Activated CD8-positive, alpha-beta memory T cell treated with anti-CD3 and anti-CD28 coated beads for 36 hours (primary cell): ENCODE measurements around the gene LYVE1. TPM values are rescaled to one million over a fixed set of nuclear protein-coding genes. Genes with fewer than 3 reads are reported as not detected.

Source experiments
- CTCF ChIA-PET: fragments of 350-600 bp; sonication (Branson Sonifier 250); formaldehyde crosslinking; loops from one replicate; lab custom pipeline; 2021; ENCODE audit warnings: antibody characterized with exemption; lab: Charles Lee
- POLR2A ChIA-PET: fragments of 350-600 bp; sonication (Branson Sonifier 250); formaldehyde crosslinking; loops from one replicate; lab custom pipeline; 2021; ENCODE audit warnings: antibody characterized with exemption; lab: Charles Lee
- total RNA-seq, 2 experiments: library from RNA; stranded (reverse); gene quantifications; one replicate each; pipeline ENCODE4 v1.2.3, GENCODE V29; 2021

Gene LYVE1
- total RNA-seq, 2 experiments from 2014 or later = not detected

- ChIA-PET POLR2A (no interaction called here), CTCF (no interaction called here)
Observed at GRCh38 chr11:10534316-10534715, 34.1 kb downstream of the LYVE1 start.

- CTCF ChIA-PET = no interaction called here
Observed at GRCh38 chr11:10533323-10533722, 35.1 kb downstream of the LYVE1 start.

GRCh38 chr11:10532526-10532925, 35.9 kb downstream of the LYVE1 start:
- ChIA-PET POLR2A (no interaction called here), CTCF (interaction anchor here (1.7 to 1.9 kb wide), 2 partner anchors 9 to 126 kb away, joined by 4 to 11 read pairs; partner anchors contain the start of gene RNF141)

More at GRCh38 chr11:10533323-10533722, 35.1 kb downstream of the LYVE1 start:
- POLR2A ChIA-PET = no interaction called here

DNA sequence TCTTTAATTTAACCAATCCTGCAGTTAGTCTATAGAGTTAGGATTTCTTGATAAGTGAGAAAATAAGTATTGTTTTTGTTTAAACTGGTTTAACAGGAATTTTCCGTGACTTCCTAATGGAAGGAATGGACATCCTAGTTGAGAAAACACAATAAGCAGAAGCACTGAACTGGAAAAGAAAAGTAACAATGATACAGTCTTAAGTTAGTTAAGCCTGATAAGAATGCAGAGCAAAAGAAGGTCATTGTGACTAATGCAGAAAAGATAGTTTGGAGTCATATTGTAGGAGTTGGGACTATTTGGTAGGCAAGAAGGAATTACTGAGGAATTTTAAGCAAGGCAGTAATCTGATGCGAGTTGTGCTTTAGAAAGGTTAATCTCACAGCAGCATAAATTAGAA, 39.2 kb downstream of the LYVE1 start:
- POLR2A ChIA-PET = no interaction called here
- CTCF ChIA-PET = no interaction called here

GRCh38 chr11:10528121-10528520, 40.3 kb downstream of the LYVE1 start:
- ChIA-PET CTCF (interaction anchor here (0.7 to 1.4 kb wide), 3 partner anchors 13 to 130 kb away, joined by 3 read pairs; partner anchors contain the start of gene RNF141), POLR2A (no interaction called here)

DNA sequence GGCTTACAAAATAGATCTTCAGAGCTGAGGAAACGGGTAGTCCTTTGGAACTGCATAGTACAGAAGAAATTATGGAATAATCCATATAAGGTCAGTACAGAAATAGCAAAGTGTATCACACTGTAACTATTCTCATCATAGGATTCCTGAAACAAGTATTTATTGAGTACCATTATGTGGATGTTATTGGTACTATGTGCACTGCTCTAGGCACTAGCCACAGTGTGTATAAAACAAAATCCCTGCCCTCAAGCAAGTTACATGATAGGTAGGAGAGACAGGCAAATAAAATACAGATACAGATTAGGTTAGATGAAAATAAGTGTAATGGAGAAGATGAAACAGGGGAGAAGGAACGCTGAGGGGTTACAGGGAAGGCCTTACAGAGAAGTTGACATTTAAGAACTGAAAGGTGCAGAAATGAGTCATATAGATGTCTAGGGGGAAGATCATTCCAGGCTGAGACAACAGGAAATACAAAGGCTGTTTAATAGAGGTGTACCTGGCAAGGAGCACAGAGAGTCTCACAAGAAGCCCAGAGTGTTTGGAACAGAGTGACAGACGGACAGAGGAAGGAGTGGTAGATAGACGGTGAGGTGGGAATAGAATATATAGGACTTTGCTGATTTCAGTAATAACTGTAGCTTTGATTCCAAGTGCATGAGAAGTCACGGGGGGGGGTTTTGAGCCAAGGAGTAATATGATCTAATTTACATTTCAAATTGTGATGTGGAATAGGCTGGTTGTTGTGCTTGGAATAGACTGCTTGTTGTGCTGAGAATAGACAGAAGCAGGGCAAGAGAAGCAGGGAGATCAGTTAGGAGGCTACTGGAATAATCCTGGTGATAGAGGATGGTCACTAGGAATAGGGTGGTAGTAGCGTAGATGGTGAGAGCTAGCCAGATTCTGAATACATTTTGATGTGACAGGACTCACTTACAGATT, 41.2 kb downstream of the LYVE1 start:
- POLR2A ChIA-PET = no interaction called here
- CTCF ChIA-PET = interaction anchor here (1.1 to 1.4 kb wide), 2 partner anchors 10 to 14 kb away, joined by 3 read pairs; partner anchors contain the start of gene RNF141

- CTCF ChIA-PET = no interaction called here
- POLR2A ChIA-PET = no interaction called here
Observed at GRCh38 chr11:10524471-10524870, 44.0 kb downstream of the LYVE1 start.

DNA sequence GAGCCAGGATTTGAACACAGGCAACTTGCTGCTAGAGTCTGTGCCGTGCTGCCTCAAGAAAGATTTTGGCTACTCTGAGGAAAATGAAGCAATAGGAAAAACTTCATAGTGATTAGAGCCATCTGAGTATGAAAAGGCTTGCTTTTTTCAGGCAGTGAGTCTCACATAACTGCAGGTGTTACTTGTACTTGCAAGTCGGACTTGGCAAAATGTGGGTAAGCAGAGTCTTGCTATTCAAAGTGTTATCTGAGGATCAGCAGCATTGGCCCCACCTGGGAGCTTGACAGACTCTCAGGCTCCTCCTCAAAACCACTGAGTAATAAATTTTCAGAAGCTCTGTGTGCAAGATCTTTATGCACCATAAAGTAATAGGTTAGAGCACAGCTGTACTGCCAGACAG, 45.5 kb downstream of the LYVE1 start:
- CTCF ChIA-PET = no interaction called here
- POLR2A ChIA-PET = no interaction called here

DNA sequence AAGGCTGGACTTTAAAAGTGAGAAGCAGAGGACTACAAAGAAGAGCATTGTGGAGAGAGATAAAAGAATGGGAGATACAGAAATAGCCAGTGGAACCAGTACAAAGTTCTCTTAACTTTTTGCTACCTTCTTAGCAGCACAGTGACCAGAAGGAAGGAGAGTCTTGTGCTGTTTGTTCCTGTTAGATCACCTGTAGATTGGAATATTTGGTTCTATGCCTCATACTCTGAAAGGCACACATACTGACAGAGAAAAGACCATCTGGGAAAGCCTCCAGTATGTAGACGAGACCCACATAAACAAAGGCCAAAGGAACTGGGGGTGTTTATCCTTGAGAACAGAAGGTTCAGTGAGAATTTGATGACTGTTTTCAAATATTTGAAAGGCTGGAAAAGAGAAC, 46.2 kb downstream of the LYVE1 start:
- ChIA-PET CTCF (no interaction called here), POLR2A (no interaction called here)

GRCh38 chr11:10520562-10520961, 47.9 kb downstream of the LYVE1 start:
- ChIA-PET CTCF (interaction anchor here (1.0 to 1.5 kb wide), 2 partner anchors 13 to 20 kb away, joined by 3 to 4 read pairs; partner anchors contain the start of gene RNF141), POLR2A (no interaction called here)

DNA sequence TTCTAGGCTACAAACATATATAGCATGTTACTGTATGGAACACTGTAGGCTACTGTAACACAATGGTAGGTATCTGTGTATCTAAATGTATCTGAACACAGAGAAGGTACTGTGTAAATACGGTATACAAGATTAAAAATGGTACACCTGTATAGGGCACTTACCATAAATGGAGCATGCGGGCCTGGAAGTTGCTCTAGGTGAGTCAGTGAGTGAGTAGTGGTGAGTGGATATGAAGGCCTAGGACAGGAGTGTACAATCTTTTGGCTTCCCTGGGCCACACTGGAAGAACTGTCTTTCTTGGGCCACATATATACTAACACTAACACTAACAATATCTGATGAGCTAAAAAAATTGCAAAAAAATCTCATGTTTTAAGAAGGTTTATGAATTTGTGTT, 48.8 kb downstream of the LYVE1 start:
- ChIA-PET CTCF (no interaction called here), POLR2A (no interaction called here)

DNA sequence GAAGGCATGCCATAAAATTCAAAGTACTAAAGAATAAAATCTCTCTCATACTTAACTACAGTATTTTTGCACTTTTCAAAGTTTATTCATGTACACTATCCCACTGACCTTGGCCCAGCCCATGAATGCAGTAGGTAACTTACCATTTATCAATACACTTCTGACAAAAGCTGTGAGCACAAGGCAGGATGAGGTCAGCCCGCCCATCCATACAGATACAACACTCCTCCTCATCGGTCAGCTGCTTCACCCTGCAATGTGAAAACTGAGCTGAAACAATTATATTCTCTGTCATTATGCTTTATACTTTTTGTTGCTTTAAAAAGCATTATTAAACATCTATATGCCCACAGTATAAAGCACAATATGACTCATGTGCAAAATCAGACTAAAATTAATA, 49.6 kb downstream of the LYVE1 start:
- POLR2A ChIA-PET = no interaction called here
- CTCF ChIA-PET = no interaction called here

- CTCF ChIA-PET = no interaction called here
- POLR2A ChIA-PET = no interaction called here
Observed at GRCh38 chr11:10518123-10518522, 50.3 kb downstream of the LYVE1 start.

DNA sequence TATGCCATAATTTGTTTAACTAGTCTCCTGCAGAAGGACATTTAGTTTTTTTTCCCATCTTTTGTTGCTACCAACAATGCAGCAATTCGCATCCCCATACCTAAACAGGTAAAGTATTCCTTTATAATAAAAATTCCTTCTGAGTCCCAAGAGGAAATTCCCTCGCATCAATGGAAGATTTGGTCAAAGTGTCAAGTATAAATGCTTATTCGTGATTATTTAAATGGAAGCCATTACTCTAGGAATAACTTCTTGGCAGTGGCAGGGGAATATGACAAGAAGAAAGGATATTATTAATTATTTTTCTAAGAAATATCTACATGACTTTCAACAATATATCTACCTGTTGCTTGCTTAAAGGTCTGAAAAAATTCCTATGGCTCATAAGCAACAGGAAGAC, 53.0 kb downstream of the LYVE1 start:
- CTCF ChIA-PET = no interaction called here

GRCh38 chr11:10514709-10515108, 53.8 kb downstream of the LYVE1 start:
- CTCF ChIA-PET = no interaction called here
- POLR2A ChIA-PET = no interaction called here

More for the DNA sequence above, 53.0 kb downstream of the LYVE1 start:
- POLR2A ChIA-PET = no interaction called here

GRCh38 chr11:10514202-10514601, 54.3 kb downstream of the LYVE1 start:
- ChIA-PET POLR2A (no interaction called here), CTCF (no interaction called here)

- POLR2A ChIA-PET = no interaction called here
Observed at GRCh38 chr11:10511181-10511621, 57.3 kb downstream of the LYVE1 start.

More at GRCh38 chr11:10511181-10511621, 57.3 kb downstream of the LYVE1 start:
- CTCF ChIA-PET = interaction anchor here (1.2 to 2.2 kb wide), 2 partner anchors 17 to 30 kb away, joined by 3 to 4 read pairs; partner anchors contain the start of gene RNF141
